Measurements from ENCODE around the gene MAP1A. TPM values are rescaled to one million over a fixed set of nuclear protein-coding genes. Genes with fewer than 3 reads are reported as not detected.

Gene MAP1A
- total RNA-seq, 1 experiment from 2014 or later: 1.9 TPM

DNA sequence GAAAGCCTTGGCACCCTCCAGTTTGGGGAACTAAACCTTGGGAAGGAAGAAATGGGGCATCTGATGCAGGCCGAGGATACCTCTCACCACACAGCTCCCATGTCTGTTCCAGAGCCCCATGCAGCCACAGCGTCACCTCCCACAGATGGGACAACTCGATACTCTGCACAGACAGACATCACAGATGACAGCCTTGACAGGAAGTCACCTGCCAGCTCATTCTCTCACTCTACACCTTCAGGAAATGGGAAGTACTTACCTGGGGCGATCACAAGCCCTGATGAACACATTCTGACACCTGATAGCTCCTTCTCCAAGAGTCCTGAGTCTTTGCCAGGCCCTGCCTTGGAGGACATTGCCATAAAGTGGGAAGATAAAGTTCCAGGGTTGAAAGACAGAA, 7.7 kb downstream of the MAP1A start:
- intact Hi-C loops (cut with micrococcal nuclease): no loop called here
- Histone ChIP-seq H3K79me2 (ENCODE audit: insufficient read depth, low read length) (no peaks in the 10 kb centered on the region), H3K4me1 (ENCODE audit: control insufficient read depth in 1 of 2, insufficient read depth in 2 of 2, low read length in 2 of 2) (no peaks in the 10 kb centered on the region), H4K20me1 (ENCODE audit: insufficient read depth) (no peaks in the 10 kb centered on the region), H3K36me3 (ENCODE audit: control insufficient read depth in 1 of 2, insufficient read depth in 2 of 2, low read length in 2 of 2) (no peaks in the 10 kb centered on the region), H3K4me2 (ENCODE audit: low read length) (no peak overlapping the region), H3K9me3 (ENCODE audit: control insufficient read depth in 1 of 2, insufficient read depth in 1 of 2, low read depth in 1 of 2, low read length in 2 of 2) (no peaks in the 10 kb centered on the region), H3K27ac (ENCODE audit: low read depth, low read length) (no peak overlapping the region), H3K27me3 (ENCODE audit: insufficient read depth, low read length) (no peaks in the 10 kb centered on the region), H2AFZ (ENCODE audit: low read depth, low read length, poor library complexity, severe bottlenecking) (no peak overlapping the region), H3K9ac (ENCODE audit: low read length) (no peak overlapping the region), H3K4me3 (replicated peaks in 1 of 2; ENCODE audit: low read depth in 1 of 2, low read length in 2 of 2) (no peak overlapping the region), H3K9me2 (ENCODE audit: insufficient read depth) (no peaks in the 10 kb centered on the region)
- ATAC-seq (no peak), DNase-seq (ENCODE audit: low read depth, low spot score) (no peak)
- no peak for TF ChIP-seq SRF (IDR thresholded peaks at IDR 0.05; ENCODE audit: low read depth)
- no TSS peak for BruUV-seq (replicated peaks)
- RAD21 ChIA-PET (ENCODE audit: low non-redundant PET in 1 of 2, low total read pairs in 2 of 2, uncharacterized antibody in 2 of 2, unreplicated experiment in 2 of 2): no interaction called here
- CTCF ChIA-PET: no interaction called here
- POLR2A ChIA-PET: no interaction called here

DNA sequence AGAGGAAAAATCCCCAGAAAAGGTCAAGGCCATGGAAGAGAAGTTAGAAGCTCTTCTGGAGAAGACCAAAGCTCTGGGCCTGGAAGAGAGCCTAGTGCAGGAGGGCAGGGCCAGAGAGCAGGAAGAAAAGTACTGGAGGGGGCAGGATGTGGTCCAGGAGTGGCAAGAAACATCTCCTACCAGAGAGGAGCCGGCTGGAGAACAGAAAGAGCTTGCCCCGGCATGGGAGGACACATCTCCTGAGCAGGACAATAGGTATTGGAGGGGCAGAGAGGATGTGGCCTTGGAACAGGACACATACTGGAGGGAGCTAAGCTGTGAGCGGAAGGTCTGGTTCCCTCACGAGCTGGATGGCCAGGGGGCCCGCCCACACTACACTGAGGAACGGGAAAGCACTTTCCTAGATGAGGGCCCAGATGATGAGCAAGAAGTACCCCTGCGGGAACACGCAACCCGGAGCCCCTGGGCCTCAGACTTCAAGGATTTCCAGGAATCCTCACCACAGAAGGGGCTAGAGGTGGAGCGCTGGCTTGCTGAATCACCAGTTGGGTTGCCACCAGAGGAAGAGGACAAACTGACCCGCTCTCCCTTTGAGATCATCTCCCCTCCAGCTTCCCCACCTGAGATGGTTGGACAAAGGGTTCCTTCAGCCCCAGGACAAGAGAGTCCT, 9.0 kb downstream of the MAP1A start:
- RAD21 ChIA-PET (ENCODE audit: low non-redundant PET in 1 of 2, low total read pairs in 2 of 2, uncharacterized antibody in 2 of 2, unreplicated experiment in 2 of 2): no interaction called here
- CTCF ChIA-PET: interaction anchor here (1.3 kb wide), 1 partner anchor 12 kb away, joined by 4 read pairs; no protein-coding TSS in a partner anchor
- no peak for DNase-seq (ENCODE audit: low read depth, low spot score)
- no peaks in the 10 kb centered on the region for H3K9me2 ChIP-seq (ENCODE audit: insufficient read depth)
- POLR2A ChIA-PET: no interaction called here
- no peaks in the 10 kb centered on the region for H3K27me3 ChIP-seq (ENCODE audit: insufficient read depth, low read length)
- H3K27ac ChIP-seq (ENCODE audit: low read depth, low read length): no peak overlapping the region
- H3K9me3 ChIP-seq (ENCODE audit: control insufficient read depth in 1 of 2, insufficient read depth in 1 of 2, low read depth in 1 of 2, low read length in 2 of 2): no peaks in the 10 kb centered on the region
- no peak overlapping the region for H2AFZ ChIP-seq (ENCODE audit: low read depth, low read length, poor library complexity, severe bottlenecking)
- H3K4me1 ChIP-seq (ENCODE audit: control insufficient read depth in 1 of 2, insufficient read depth in 2 of 2, low read length in 2 of 2): no peaks in the 10 kb centered on the region
- H3K9ac ChIP-seq (ENCODE audit: low read length): no peak overlapping the region
- BruUV-seq (replicated peaks): no TSS peak
- no peak overlapping the region for H3K4me3 ChIP-seq (replicated peaks in 1 of 2; ENCODE audit: low read depth in 1 of 2, low read length in 2 of 2)
- no peaks in the 10 kb centered on the region for H3K79me2 ChIP-seq (ENCODE audit: insufficient read depth, low read length)
- H4K20me1 ChIP-seq (ENCODE audit: insufficient read depth): no peaks in the 10 kb centered on the region
- H3K4me2 ChIP-seq (ENCODE audit: low read length): no peak overlapping the region
- intact Hi-C loops (cut with micrococcal nuclease): no loop called here
- TF ChIP-seq POLR2AphosphoS5 (IDR thresholded peaks at IDR 0.05; ENCODE audit: low read depth, low read length) (no peak), JUND (IDR thresholded peaks at IDR 0.05) (no peak), SP1 (IDR thresholded peaks at IDR 0.05; ENCODE audit: low read depth) (no peak), EGR1 (IDR thresholded peaks at IDR 0.05; ENCODE audit: low read depth) (no peak), FOSL1 (IDR thresholded peaks at IDR 0.05; ENCODE audit: low read depth) (no peak), SIN3A (IDR thresholded peaks at IDR 0.05; ENCODE audit: low read depth) (no peak), SRF (IDR thresholded peaks at IDR 0.05; ENCODE audit: low read depth) (no peak)
- TF ChIP-seq, protein P1, sequence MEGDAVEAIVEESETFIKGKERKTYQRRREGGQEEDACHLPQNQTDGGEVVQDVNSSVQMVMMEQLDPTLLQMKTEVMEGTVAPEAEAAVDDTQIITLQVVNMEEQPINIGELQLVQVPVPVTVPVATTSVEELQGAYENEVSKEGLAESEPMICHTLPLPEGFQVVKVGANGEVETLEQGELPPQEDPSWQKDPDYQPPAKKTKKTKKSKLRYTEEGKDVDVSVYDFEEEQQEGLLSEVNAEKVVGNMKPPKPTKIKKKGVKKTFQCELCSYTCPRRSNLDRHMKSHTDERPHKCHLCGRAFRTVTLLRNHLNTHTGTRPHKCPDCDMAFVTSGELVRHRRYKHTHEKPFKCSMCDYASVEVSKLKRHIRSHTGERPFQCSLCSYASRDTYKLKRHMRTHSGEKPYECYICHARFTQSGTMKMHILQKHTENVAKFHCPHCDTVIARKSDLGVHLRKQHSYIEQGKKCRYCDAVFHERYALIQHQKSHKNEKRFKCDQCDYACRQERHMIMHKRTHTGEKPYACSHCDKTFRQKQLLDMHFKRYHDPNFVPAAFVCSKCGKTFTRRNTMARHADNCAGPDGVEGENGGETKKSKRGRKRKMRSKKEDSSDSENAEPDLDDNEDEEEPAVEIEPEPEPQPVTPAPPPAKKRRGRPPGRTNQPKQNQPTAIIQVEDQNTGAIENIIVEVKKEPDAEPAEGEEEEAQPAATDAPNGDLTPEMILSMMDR (IDR thresholded peaks at IDR 0.05 in 2 of 3, conservative IDR thresholded peaks at IDR 0.05 in 1 of 3; ENCODE audit: borderline replicate concordance in 1 of 3, insufficient read depth in 1 of 3, low read depth in 2 of 3, low read length in 2 of 3): no peak
- no peaks in the 10 kb centered on the region for H3K36me3 ChIP-seq (ENCODE audit: control insufficient read depth in 1 of 2, insufficient read depth in 2 of 2, low read length in 2 of 2)
- no peak for ATAC-seq
